Stomach (tissue), 4 donors: ENCODE data around the gene POLR1H.
"Not testable (repeated sequence)": the region's sequence is repeated elsewhere in the genome, so short reads cannot be mapped to it uniquely, and the experiment has no call there.

Experiments used
- CTCF ChIP-seq, 7 experiments: fragments of 450-650 bp in 4 of 7; fragments of 200-600 bp in 3 of 7; sonication (generic) in 3 of 7; IDR thresholded peaks; one replicate each; pipeline ENCODE4 v1.5.1; 2016 to 2019; ENCODE audit warnings: antibody characterized with exemption in 7 of 7, control low read depth in 2 of 7, mild to moderate bottlenecking in 1 of 7
- POLR2A ChIP-seq, 4 donors: fragments of 450-650 bp; IDR thresholded peaks; one replicate each; pipeline ENCODE4 v1.6.1; 2016; ENCODE audit warnings: antibody characterized with exemption in 4 of 4, control low read depth in 2 of 4, mild to moderate bottlenecking in 1 of 4, moderate library complexity in 1 of 4

GRCh38 chr6:30022712-30023111, 38.4 kb upstream of the POLR1H start:
- not testable (repeated sequence) for TF ChIP-seq CTCF, POLR2A (IDR thresholded peaks at IDR 0.05)
